ENCODE measurements around the gene TMEM252. TPM values are rescaled to one million over a fixed set of nuclear protein-coding genes. Genes with fewer than 3 reads are reported as not detected.

TMEM252 gene
- polyA plus RNA-seq, 1 donor (not counting 4 experiments of a cell fraction or from before 2014, with no cell fraction given), result not detected

- H4K20me1 ChIP-seq (ENCODE audit: control insufficient read depth, extremely low read depth, insufficient read depth, low read length), result no peaks in the 10 kb centered on the region
- no peak for FAIRE-seq
- TF ChIP-seq CTCF (optimal IDR thresholded peaks at IDR 0.05 in 1 of 3, IDR thresholded peaks at IDR 0.05 in 1 of 3, conservative IDR thresholded peaks at IDR 0.05 in 1 of 3; ENCODE audit: extremely low read depth in 1 of 3, insufficient read depth in 2 of 3, low read length in 3 of 3) (no peak), EZH2 (IDR thresholded peaks at IDR 0.05; ENCODE audit: low read length) (no peak)
- H3K4me2 ChIP-seq (ENCODE audit: control insufficient read depth, extremely low read depth, insufficient read depth, low read depth, low read length), result no peak overlapping the region
- no peaks in the 10 kb centered on the region for H3K79me2 ChIP-seq (ENCODE audit: control insufficient read depth, insufficient read depth, low read length)
- H3K9me3 ChIP-seq (ENCODE audit: control insufficient read depth, low read depth, low read length), result no peaks in the 10 kb centered on the region
- dilution Hi-C loops (cut with MboI; ENCODE audit: extremely low pct_ligation_motif_present, low sequenced_read_pairs), result loop anchor here (25.0 kb wide), 1 partner anchor 98 kb away; no protein-coding TSS in a partner anchor
- H3K4me3 ChIP-seq (ENCODE audit: control insufficient read depth in 2 of 3, extremely low read depth in 1 of 3, insufficient read depth in 2 of 3, low read depth in 1 of 3, low read length in 3 of 3), result no peak overlapping the region
- H3K9me1 ChIP-seq (ENCODE audit: control insufficient read depth, extremely low read depth, insufficient read depth, low read length), result no peaks in the 10 kb centered on the region
- H3K9ac ChIP-seq (ENCODE audit: control insufficient read depth, extremely low read depth, insufficient read depth, low read length), result no peak overlapping the region
- H2AFZ ChIP-seq (ENCODE audit: control insufficient read depth, low read length), result no peak overlapping the region
- no peak overlapping the region for H3K27ac ChIP-seq (ENCODE audit: control insufficient read depth, insufficient read depth, low read length)
- no peaks in the 10 kb centered on the region for H3K4me1 ChIP-seq (ENCODE audit: control insufficient read depth, extremely low read depth, insufficient read depth, low read length)
- H3K36me3 ChIP-seq (ENCODE audit: control insufficient read depth in 2 of 2, extremely low read depth in 1 of 2, insufficient read depth in 2 of 2, low read length in 2 of 2), result no peaks in the 10 kb centered on the region
- no peaks in the 10 kb centered on the region for H3K27me3 ChIP-seq (ENCODE audit: control insufficient read depth, extremely low read depth, insufficient read depth, low read length)
- no peak for DNase-seq (ENCODE audit: low read depth, low spot score)
Measured at GRCh38 chr9:68513981-68514380, 26.7 kb downstream of the TMEM252 start.

GRCh38 chr9:68513385-68513784, 27.3 kb downstream of the TMEM252 start:
- Histone ChIP-seq H2AFZ (ENCODE audit: control insufficient read depth, low read length) (no peak overlapping the region), H3K4me2 (ENCODE audit: control insufficient read depth, extremely low read depth, insufficient read depth, low read depth, low read length) (no peak overlapping the region), H3K27me3 (ENCODE audit: control insufficient read depth, extremely low read depth, insufficient read depth, low read length) (no peaks in the 10 kb centered on the region), H3K36me3 (ENCODE audit: control insufficient read depth in 2 of 2, extremely low read depth in 1 of 2, insufficient read depth in 2 of 2, low read length in 2 of 2) (no peaks in the 10 kb centered on the region), H3K79me2 (ENCODE audit: control insufficient read depth, insufficient read depth, low read length) (no peaks in the 10 kb centered on the region), H3K9me1 (ENCODE audit: control insufficient read depth, extremely low read depth, insufficient read depth, low read length) (no peaks in the 10 kb centered on the region), H3K9me3 (ENCODE audit: control insufficient read depth, low read depth, low read length) (no peaks in the 10 kb centered on the region), H4K20me1 (ENCODE audit: control insufficient read depth, extremely low read depth, insufficient read depth, low read length) (no peaks in the 10 kb centered on the region), H3K4me1 (ENCODE audit: control insufficient read depth, extremely low read depth, insufficient read depth, low read length) (no peaks in the 10 kb centered on the region), H3K4me3 (ENCODE audit: control insufficient read depth in 2 of 3, extremely low read depth in 1 of 3, insufficient read depth in 2 of 3, low read depth in 1 of 3, low read length in 3 of 3) (no peak overlapping the region), H3K27ac (ENCODE audit: control insufficient read depth, insufficient read depth, low read length) (no peak overlapping the region), H3K9ac (ENCODE audit: control insufficient read depth, extremely low read depth, insufficient read depth, low read length) (no peak overlapping the region)
- dilution Hi-C loops (cut with MboI; ENCODE audit: extremely low pct_ligation_motif_present, low sequenced_read_pairs), result loop anchor here (25.0 kb wide), 1 partner anchor 99 kb away; no protein-coding TSS in a partner anchor
- no peak for TF ChIP-seq CTCF (optimal IDR thresholded peaks at IDR 0.05 in 1 of 3, IDR thresholded peaks at IDR 0.05 in 1 of 3, conservative IDR thresholded peaks at IDR 0.05 in 1 of 3; ENCODE audit: extremely low read depth in 1 of 3, insufficient read depth in 2 of 3, low read length in 3 of 3)
- TF ChIP-seq EZH2 (IDR thresholded peaks at IDR 0.05; ENCODE audit: low read length), result no peak
- no peak for FAIRE-seq
- no peak for DNase-seq (ENCODE audit: low read depth, low spot score)
